Activated CD4-positive, alpha-beta T cell treated with anti-CD3 and anti-CD28 coated beads, Interleukin-10, Interleukin-2, amounts not matched to agents 100 ng/mL and 50 ng/mL, durations not matched to agents 16 hours and 8 hours (primary cell): ENCODE results near the gene AVP.

Experiments used
- DNase-seq: peaks from one replicate; pipeline ENCODE4 v3.0.0-alpha.2; 2020

The AVP gene

DNA sequence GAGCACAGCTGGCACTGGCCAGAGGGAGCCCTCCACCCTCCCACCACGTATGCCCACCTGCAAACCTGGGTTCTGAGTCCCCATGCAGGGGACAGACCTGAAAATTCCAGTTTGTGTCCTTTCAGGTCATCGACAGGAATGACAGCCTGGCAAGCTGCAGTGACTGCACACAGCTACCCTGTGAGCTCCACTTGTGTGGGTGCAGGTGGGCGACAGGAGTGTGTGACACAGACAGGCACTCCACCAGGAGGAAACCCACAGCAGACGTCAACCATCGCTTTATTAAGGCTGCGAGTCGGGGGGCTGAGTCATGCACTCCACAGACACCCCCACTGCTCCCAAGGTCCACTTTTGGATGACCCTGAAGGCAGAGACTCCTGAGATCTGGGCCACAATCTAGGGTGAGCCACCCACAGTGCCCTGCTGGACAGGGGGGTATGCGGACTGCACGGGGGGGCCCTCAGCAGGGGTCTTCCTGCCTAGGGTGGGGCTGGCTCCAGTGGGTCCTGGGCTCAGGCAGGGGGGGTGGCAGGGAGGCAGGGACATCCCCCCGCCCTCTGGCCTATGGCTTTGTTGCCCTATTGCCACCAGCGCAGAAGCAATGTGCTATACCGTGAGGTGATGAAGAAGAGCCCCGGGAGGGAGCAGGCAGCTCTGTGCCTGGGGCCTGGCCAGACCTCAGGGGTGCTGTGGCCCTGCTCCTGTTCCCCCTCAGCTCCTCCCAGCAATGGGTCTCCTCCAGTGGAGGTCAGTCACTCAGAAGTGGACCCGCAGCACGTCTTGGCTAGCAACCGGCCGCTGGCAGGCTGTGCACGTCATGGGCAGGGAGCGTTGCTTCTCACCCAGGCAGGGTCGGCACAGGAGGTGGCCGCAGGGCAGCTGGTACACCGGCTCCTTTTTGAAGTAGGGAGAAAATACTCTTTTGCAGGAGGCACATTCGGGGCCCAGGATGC lies 25.1 kb upstream of the AVP start:
- DNase-seq: no peak

DNA sequence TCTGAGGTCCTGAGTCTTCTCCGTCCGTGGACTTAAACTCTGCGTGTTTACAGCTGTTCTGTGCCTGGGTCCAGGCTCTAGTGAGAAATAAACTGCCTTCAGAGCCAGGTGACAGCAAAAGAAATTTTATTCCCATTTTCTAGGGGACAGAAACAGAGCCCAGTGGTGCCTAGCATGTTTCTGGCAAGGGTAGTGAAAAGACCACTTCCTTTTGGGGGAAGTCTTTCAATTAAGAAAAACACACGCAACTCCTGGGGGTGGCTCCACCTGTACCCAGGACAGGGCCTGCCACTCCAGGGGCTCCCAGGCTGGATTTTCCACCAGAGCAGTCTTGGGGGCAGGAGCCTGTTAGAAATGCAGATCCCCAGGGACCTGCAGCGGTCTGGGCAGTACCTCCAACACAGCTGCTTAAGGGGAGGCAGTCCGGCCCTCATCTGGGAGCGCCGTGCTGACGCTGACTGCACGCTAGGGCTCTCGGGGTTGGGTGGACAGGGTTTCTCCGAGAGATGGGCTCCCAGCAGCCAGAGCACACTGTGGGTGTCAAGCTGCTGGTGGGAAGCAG lies 23.0 kb upstream of the AVP start:
- DNase-seq: no peak

DNA sequence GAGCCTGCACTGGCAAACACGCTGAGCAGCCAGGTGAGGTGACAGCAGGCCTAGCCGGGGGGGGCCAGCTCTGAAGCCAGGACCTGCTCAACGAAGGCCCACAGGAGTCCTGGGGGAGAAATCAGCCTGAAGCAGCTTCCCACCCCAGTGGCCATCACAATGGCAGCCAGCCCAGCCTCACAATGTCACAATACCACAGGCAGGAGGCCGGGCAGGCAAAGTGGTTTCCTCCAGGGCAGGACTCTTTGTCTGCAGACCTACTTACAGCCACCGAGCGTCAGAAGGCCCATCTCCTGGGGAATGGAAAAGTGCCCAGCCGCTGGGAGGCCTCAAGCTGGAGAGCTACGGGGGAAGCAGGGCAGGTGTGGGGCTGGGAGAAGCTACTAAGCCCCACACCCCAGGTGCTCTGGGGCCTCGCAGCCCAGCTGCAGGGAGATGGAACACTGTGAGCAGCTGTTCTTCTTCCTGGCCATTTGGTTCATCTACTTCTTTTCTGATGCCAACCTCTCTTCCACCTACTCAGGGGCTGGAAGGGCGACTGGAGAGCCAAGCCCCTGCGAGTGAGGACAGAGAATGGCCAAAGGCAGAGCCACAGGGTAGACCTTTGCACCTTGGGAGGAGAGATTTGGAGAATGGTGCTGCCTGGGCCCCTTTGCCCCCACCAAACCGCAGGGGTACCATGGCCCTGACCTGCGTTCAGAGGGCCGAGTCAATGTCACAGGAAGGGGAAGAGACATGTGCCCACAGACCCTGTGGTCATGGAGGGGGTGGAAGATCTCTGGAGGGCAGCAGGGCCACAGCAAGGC lies 22.3 kb upstream of the AVP start:
- DNase-seq: no peak

DNA sequence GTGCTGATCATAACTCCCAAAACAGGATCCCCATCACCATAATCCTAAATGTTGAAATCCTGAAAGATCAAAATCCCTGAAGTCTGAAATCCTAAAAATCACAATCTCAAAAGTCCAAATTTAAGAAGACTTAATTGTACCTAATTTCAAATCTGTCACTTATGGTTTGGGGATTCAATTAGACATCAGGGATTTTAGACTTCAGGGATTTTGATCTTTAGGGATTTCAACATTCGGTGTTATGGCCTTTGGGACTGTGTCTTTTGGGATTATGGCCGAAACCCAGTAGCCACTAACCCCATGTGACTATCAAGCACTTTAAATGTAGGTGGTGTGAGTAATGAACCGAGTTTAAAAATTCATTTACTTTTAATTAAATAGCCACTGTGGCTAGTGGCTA lies 21.7 kb upstream of the AVP start:
- DNase-seq: no peak

DNA sequence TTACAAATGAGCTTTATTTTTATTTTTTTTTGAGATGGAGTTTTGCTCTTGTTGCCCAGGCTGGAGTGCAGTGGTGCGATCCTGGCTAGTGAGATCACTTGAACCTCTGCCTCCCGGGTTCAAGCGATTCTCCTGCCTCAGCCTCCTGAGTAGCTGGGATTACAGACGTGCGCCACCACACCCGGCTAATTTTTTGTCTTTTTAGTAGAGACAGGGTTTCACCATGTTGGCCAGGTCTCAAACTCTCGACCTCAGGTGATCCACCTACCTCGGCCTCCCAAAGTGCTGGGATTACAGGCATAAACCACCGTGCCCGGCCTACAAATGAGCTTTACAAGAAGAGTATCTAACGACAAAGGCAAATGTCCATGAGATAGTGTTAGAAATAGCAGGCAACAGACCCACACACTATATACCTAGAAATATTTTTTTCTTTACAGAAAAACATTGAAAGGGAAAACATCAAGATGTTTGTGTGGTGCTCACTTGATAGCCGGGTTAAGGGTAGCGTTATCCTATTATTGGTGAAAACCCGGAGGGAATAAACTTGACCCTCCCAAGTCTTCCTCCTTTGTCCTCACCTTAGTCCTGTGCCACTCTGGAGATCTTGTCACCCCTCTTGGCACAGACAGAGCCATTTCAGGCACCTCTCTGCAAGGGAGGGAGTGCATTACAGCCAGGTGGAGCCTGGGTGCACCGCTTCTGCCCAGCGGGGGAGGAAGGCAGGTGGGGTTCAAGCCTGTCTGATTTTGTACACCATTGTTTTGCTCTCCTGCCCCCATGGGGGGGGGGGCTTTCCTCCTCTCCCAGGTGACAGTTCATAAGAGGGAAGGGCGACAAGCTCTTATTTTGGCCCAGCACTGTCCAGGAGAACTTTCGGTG lies 21.0 kb upstream of the AVP start:
- no peak for DNase-seq

DNA sequence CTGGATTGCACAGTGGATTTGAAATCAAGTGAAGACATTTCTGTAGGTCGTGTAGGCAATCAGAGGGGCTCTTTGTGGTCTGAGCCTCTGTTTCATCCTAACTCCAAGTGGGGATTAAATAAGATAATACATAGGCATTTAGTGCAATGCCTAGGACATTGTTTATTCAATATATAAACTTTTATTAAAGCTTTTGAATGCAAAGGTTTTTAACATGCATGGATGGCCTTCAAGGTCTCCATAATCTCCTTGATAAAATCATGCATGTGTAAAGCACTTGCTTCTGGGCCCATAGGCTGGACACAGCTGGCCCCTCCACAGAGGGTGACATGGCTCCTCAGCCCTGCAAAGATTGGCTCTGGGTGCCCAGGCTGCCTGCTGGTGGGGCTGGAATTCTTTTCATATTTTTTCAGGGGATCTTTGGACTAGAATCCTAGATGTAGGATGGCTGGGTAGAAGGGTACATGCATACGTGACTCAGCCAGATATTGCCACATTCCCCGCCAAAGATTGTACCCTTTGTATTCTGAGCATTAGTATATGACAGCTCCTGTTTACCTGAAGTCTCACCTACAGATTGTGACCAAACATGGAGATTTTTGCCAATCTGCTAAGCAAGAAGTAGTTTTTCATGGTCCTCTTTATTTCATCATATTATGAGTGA lies 19.0 kb upstream of the AVP start:
- no peak for DNase-seq

DNA sequence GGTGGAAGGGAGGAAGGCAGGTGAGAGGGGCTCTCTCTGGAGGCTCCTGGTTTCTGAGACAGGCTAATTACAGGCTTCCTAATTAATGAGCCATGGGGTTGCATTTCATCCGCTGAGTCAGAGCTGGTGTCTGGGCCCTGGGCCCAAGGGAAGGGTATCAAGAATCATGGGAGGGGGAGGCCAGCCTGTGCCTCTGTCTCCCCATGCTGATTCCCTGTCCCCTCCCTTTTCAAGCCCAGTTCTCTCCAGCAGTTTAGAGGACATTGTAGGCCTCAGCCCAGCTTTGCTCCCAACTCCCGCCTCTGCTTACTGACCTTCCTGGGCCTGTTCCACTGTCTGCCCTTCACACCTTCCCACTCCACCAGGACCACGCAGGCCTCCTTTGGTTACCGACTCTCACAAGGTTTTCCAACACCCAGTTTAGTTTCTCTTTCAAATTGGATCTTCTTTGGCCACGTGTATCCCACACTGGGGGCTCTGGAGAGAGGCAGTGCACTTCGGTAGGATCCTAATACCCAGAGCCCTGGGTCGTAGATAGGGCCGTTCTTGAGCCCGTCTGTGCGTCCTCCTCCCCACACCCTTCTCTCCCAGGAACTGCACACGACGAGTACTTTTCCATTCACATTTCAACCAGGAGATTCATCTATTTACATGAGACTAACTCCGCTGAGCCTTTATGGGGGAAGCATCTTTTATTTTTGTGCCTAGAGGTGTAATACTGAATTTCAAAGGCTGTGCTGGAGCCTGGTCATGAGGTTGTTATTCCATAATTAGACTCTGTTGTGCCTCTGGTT lies 18.2 kb upstream of the AVP start:
- no peak for DNase-seq

DNA sequence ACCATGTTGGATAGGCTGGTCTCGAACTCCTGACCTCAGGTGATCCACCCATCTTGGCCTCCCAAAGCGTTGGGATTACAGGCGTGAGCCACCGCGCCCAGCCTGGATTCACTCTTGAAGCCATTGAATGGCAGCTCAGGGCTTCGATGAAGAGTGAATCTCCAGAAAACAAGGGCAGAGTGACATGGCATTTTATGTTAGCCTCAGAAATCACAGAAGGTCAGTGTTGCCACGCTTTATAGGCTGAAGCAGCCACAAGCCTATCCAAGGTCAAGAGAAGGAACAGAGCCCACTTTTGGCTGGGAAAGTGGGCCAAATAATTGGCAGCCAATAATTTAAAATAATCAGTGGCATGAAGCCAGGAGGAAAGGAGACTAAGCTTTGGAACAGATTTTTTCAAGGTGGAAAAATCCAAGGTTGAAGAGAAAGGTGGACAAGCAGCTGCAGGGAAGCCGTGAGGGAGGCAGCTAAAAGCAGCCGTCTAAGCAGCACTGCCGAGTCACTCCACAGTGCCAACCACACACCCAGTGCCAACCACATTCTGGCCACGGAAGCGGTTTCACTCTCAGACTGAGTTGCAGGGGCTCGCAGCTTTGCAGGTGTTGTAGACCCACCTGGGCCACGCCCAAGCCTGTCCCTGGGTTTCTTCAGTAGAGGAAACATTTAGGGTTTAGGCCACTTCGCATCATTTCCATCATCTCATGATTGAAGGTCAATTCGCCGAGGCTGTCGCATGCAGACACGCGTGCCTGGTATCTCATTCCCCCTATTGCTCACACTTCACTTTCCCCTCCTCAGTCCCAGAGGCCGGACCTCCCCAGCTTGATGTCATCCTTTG lies 17.4 kb upstream of the AVP start:
- DNase-seq: peak; percentile 87

DNA sequence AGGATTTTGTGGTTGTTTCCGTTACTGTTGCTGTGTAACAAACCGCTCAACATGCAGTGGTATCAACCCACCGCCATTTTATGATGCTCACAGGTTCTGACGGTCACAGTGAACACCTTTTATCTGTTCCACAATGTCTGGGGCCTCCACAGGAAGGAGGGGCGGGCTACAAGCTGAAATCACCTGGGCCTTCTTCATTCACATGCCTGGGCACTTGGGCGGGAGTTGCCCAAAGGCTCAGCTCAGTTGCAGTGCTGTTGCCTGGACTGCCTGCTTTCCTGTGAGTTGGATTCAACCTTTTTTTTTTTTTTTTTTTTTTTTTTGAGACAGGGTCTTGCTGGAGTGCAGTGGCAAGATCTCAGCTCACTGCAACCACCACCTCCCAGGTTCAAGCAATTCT lies 16.7 kb upstream of the AVP start:
- no peak for DNase-seq

DNA sequence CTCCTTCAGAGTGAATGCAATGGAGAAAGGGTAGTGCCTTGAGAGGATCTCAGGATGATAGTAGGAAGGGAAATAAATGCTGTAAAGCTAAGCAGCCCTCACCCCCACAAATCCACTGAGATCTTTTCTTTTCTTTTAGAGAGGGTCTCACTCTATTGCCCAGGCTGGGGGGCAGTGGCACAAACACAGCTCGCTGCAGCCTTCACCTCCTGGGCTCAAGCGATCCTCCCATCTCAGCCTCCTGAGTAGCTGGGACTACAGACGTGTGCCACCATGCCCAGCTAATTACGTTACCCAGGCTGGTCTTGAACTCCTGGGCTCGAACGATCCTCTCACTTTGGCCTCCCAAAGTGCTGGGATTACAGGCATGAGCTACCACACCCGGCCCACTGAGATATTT lies 16.0 kb upstream of the AVP start:
- no peak for DNase-seq

DNA sequence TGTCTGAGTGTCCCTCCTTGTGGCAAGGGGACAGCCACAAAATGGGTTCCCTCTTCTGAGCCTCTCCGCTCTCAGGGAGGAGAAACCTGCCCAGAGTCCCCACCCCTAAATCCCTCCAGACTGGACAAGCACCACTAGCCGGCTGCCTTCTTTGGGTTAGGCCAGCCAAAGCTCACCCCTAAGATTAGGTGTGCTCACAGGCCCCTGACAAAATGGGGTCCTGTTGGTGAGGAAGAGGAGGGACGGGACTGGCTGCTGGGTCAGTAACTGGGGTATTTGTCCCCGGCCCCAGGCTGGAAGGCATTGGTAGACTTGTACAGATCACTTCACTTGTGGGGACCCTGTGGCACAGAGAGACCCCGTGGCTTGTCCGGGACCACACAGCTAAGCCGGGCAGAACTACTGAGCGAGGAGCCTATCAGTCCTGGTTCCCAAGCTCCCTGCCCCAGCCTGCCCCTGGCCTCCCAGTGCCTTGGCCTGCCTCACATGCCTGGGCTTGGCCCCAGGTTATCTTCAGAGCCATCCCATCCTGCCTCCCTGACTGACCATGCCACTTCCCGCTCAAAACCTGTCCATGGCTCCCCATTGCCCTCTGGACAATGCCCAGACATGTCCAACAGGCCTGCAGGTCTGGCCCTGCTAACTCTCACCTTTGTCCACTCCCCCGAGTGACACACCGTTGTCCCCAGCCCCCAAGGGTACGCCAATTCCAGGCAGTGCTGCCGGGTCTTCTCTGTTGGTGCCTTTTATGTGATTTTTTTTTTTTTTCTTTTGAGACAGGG lies 10.5 kb upstream of the AVP start:
- no peak for DNase-seq

DNA sequence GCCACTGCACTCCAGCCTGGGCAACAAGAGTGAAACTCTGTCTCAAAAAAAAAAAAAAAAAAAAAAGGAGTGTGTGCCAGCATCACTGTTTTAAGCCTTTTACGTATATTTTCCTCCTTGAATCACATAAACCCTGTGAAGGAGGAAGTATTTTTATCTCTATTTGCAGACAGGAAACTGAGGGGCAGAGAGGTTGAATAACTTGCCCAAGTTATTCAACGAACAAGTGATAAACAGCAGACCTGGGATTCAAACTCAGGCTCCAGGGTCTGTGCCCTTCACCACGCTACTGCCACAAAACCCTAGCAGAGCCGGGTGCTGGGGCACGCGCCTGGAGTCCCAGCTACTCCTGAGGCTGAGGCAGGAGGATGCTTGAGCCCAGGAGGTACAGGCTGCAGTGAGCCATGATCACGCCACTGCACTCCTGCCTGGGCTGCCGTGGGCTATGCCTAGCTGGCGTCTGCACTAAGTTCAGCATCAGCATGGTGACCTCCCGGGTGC lies 9.4 kb upstream of the AVP start:
- no peak for DNase-seq

DNA sequence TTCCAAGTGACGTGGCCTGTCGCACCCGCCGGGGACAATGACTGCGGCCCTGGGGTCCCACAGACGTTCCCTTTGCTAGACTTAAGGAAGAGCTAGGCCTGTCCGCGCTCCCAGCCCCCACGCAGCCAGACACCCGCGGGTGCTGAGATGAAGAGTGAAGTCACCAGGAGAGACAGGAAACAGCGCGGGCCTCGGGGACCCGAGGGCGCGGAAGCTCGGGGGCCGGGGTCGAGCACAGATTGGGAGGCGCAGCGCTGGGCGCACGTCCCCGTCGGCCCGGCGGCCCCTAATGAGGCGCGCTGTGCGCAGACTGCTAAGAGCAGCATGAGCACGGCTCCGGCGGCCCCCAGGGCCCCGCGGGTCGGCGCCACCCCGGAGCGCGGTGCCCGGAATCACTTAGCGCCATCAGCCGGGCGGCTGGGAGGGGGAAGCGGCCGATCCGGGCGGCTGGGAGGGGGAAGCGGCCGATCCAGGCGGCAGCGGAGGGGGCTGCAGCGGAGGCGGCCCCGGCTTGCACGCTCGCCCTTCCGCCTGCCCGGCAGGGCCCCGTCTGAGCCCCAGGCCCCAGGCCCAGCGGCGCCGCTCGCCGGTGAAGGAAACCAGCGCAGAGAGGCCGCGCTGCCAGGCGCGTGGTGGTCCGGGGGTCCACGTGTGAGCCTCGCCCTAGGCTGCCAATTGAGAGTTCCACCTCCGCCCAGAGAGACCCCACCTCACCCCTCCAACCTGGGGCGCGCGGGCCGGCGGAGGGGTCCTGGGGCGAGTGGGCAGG lies 8.3 kb upstream of the AVP start:
- DNase-seq: peak; percentile 10

DNA sequence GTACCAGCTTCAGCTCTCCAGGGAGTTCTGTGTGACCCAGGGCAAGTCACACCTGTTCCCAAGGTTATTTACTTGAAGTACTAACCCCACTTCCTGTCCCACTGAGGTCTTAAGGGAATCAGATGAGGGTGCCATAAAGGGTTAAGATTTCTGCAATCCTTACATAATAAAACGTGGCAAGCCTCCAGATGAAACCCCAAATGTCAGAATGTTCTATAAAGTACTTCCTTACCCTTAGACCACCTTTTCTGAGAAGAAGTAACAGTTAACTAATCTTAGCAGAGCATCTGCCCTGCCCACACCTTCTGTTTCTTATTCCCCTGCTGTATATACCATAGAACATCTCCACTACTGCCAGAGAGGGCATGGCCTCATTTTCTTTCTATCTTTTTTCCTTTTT lies 6.0 kb upstream of the AVP start:
- no peak for DNase-seq

DNA sequence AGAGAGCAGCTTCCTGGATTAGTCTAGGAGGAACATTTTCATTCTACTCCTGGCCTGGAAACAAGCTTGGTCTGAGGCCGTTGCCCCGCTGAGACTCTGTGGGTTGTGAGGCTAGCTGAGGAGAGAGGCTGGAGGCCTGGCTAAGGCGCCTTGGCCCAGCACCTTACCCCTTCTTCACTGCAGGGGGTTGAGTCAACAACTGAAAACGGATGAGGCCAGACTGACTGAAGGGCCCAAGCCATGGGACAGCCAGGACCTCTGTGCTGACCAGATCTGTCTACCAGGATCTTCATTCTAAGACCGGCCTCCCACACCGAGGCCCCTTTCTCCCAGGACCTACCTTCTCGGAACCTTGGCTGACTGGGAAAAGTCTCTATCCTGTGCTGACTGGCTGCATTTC lies 3.5 kb upstream of the AVP start:
- no peak for DNase-seq

DNA sequence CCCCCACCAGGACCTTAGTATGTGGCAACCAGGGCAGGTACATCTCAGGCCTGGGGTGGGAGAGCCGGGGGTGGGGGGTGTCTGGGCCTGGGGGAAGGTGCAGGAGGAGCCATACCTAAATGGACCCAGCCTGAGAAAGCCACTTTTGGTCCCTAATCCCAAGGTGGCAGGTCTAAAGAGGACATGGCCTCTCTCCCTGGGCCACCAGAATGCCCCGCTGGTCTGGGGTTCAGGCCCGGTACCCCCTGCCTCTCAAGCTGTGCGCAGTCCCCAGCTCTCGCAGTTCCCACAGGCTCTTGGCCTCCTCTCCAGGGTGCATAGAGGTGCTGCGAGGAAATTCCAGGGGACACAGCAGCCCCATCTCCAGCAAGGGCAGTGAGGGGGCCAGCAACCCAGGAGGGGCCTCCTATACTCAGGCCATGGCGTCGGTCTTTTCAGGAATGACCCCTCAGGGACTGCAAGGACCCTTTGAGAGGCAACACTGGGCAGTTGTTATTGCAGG lies 1.1 kb upstream of the AVP start:
- no peak for DNase-seq

DNA sequence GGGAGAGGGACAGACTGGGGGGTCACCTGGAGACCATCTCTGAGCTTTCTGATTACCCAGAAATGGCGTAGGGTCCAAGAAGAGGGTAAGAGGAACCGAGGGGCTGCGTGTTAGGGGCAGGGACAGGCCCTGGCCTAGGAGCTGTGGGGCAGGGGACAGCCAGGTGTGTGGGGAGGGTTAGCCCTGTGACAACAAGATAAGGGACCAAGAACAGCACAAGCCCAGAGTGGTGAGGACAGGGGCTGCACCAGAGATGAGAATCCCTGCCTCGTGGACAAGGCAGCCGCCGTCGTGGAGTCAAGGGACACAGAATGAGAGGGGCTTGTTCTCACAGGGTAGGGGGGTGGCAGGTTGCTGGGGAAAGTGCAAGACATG lies 449 bp upstream of the AVP start:
- no peak for DNase-seq
